Measurements from ENCODE around the gene STK11IP.

Gene STK11IP

DNA sequence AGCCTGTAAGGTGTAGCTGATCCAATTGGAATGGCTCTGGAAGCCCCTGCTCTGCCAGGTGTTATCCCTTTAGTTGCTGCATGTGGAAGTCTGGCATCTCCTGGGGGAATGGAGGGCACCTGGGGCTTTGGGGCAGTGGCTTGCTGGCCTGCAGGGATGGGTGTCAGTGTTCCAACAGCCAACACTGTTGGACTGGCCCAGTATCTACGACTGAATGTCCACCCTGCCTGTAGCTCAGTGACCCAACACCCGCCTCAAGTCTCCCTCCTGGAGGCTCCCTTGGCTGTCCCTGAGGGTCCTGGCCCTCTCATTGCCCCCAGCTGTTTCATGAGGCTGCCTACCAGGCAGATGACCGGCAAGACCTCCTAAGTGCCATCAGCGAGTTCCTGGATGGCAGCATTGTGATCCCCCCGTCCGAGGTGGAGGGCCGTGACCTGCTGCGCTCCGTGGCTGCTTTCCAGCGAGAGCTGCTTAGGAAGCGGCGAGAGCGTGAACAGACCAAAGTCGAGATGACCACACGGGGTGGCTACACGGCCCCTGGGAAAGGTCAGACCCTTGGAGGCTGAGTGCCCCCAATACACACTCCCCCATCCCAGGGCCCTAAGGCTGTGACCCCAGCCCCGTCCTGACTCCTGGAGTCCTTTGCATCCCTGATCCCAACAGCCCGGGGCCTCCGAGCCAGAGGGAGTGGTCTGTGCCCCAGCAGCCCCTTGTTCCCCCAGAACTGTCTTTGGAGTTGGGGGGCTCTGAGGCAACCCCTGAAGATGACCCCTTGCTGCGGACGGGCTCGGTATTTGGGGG lies 37.5 kb downstream of the STK11IP start:
- no peak for TF ChIP-seq CTCF (conservative IDR thresholded peaks at IDR 0.05; ENCODE audit: low read depth)
- CTCF ChIA-PET: no interaction called here
- H3K27ac ChIP-seq: no peak overlapping the region
- POLR2A ChIA-PET (ENCODE audit: low non-redundant PET): interaction anchor here (0.8 kb wide), 1 partner anchor 9 kb away, joined by 3 read pairs; no protein-coding TSS in a partner anchor
- no peak for DNase-seq (ENCODE audit: low spot score)

- TF ChIP-seq CTCF (conservative IDR thresholded peaks at IDR 0.05; ENCODE audit: low read depth): no peak
- no peak for DNase-seq (ENCODE audit: low spot score)
- POLR2A ChIA-PET (ENCODE audit: low non-redundant PET): no interaction called here
- H3K27ac ChIP-seq: no peak overlapping the region
- CTCF ChIA-PET: interaction anchor here (0.7 kb wide), 1 partner anchor 668 kb away, joined by 4 read pairs; no protein-coding TSS in a partner anchor
Observed at GRCh38 chr2:219636144-219636915, 38.7 kb downstream of the STK11IP start.

- no peak overlapping the region for H3K27ac ChIP-seq
- ChIA-PET POLR2A (ENCODE audit: low non-redundant PET) (no interaction called here), CTCF (interaction anchor here (0.6 to 1.4 kb wide), 3 partner anchors 52 to 667 kb away, joined by 3 to 5 read pairs (median 4); no protein-coding TSS in a partner anchor)
- TF ChIP-seq CTCF (conservative IDR thresholded peaks at IDR 0.05; ENCODE audit: low read depth): no peak
- DNase-seq (ENCODE audit: low spot score): no peak
Observed at GRCh38 chr2:219636941-219637841, 39.5 kb downstream of the STK11IP start.

DNA sequence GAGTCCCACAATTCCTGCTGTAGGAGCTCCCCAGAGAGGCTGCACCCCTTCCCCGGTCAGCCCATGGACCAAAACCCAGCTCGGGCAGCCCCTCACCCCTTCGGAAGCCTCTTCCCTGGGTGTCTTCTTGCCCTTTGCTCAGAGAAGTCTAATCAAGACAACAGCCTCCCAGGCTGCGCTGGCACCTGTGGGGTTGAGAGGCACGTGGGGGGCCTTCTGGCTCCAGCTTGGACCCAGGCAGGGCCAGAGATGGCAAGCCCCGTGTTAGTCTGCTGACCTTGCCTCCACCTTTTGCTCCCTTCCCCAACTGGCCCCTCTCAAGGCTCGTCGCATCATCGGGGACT lies 40.2 kb downstream of the STK11IP start:
- ChIA-PET CTCF (interaction anchor here (0.6 to 2.3 kb wide), 3 partner anchors 51 to 338 kb away, joined by 3 to 5 read pairs (median 5); no protein-coding TSS in a partner anchor), POLR2A (ENCODE audit: low non-redundant PET) (no interaction called here)
- H3K27ac ChIP-seq: no peak overlapping the region
- TF ChIP-seq CTCF (conservative IDR thresholded peaks at IDR 0.05; ENCODE audit: low read depth): no peak
- DNase-seq (ENCODE audit: low spot score): no peak

DNA sequence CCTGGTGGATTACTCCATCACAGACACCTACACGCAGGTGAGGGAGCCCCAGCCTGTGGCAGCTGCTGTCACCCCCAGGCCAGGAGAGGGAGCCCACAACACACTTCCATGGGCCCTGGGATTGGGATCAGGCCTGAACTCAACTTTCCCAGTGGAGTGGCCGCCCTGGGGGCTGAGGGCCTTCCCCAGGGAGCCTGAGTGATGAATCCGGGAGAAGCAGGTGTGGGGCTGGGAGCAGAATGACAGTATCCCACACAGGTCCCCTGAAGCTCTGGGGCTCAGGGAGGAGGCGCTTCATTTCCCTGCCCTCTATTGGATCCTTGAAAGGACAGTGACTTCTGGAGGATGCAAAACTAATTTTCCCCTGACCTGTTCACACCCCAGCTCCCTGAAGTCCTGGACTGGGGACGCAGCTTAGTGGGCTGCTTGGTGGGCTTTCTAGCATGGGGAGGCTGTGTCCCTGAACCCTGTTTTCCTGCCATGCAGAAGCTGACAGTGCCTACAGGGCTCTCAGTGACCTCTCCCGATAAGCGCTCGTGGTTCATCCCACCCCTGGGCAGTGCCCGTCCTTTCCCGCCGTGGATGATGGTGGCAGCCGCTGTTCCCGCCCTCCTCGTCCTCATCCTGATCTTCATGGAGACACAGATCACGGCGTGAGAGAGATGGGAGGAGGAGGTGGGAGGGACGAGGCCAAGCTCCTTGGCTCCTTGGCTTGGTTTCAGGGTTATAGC lies 40.7 kb downstream of the STK11IP start:
- DNase-seq (ENCODE audit: low spot score): peak; percentile 30
- H3K27ac ChIP-seq: no peak overlapping the region
- ChIA-PET POLR2A (ENCODE audit: low non-redundant PET) (no interaction called here), CTCF (interaction anchor here (0.6 to 2.3 kb wide), 4 partner anchors 18 to 338 kb away, joined by 3 to 5 read pairs (median 4); no protein-coding TSS in a partner anchor)
- TF ChIP-seq CTCF (conservative IDR thresholded peaks at IDR 0.05; ENCODE audit: low read depth): no peak; the same call in 1 of the 2 replicates
